Measurements from ENCODE around the gene SELENOF. TPM values are rescaled to one million over a fixed set of nuclear protein-coding genes. Genes with fewer than 3 reads are reported as not detected.

Gene SELENOF
- total and polyA plus RNA-seq, 2 of the 4 experiments (the other 2 are of a cell fraction), result 60.0 to 153 TPM

DNA sequence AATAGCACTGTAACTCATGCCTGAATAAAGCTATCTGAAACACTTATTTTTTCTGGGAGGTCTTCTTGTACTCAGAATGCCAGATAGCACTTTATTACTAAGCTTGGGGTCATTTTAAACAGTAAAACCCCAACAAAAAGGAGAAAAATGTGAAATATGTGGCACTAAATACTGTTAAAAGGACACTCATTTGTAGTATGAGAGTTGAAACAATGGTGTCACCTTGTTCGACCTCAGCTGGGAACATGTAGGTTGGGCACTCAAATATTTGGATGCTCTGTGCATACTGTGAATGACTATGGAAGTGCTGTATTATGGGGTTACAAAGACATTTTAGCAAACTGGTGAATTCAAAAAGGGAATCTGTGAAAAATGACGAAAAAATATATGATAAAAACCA lies 53.9 kb downstream of the SELENOF start:
- no TSS peak for BruUV-seq (replicated peaks)
- no peak overlapping the region for H2AK9ac ChIP-seq (replicated peaks; ENCODE audit: low read depth, low read length, poor library complexity)
- no peak overlapping the region for H3K14ac ChIP-seq (replicated peaks; ENCODE audit: low read depth, low read length)
- H3K56ac ChIP-seq (ENCODE audit: extremely low read depth, insufficient read depth, low read length), result no peak overlapping the region
- H3K9me3 ChIP-seq (ENCODE audit: control insufficient read depth, insufficient read depth, low read length), result no peaks in the 10 kb centered on the region
- H2BK15ac ChIP-seq (ENCODE audit: low read depth, low read length), result no peak overlapping the region
- H3K27ac ChIP-seq (ENCODE audit: insufficient read depth, low read length), result no peak overlapping the region
- no peak overlapping the region for H3K4me2 ChIP-seq (ENCODE audit: low read depth, low read length)
- CTCF ChIA-PET, result no interaction called here
- H2AFZ ChIP-seq (replicated peaks; ENCODE audit: low read length, poor library complexity), result no peak overlapping the region
- H3K18ac ChIP-seq (ENCODE audit: low read depth, low read length), result no peak overlapping the region
- peaks cover 0 to 8% of the 10 kb centered on the region in 2 experiments; a peak in 2 of 4 replicates for H3K79me1 ChIP-seq (ENCODE audit: low read depth in 1 of 2, low read length in 2 of 2)
- no peak overlapping the region for H2AK5ac ChIP-seq (ENCODE audit: low read depth, low read length)
- H3K4me3 ChIP-seq (ENCODE audit: insufficient read depth, low read depth, low read length), result no peak overlapping the region
- no peak overlapping the region for H4K91ac ChIP-seq (ENCODE audit: insufficient read depth, low read depth, low read length)
- H2BK120ac ChIP-seq (ENCODE audit: low read depth, low read length), result no peak overlapping the region
- dilution Hi-C loops (cut with HindIII; ENCODE audit: low sequenced_read_pairs, unreplicated experiment) (no loop called here), intact Hi-C loops (cut with micrococcal nuclease) (no loop called here), in situ Hi-C loops (cut with MboI; ENCODE audit: low sequenced_read_pairs) (no loop called here)
- no peak for DNase-seq
- ATAC-seq (ENCODE audit: low read depth), result no peak
- H2BK20ac ChIP-seq (ENCODE audit: low read depth, low read length), result no peak overlapping the region
- TF ChIP-seq FOS (IDR thresholded peaks at IDR 0.05; ENCODE audit: low read depth, low read length) (no peak), NFE2L2 (IDR thresholded peaks at IDR 0.05; ENCODE audit: low read depth, low read length) (no peak), RAD21 (IDR thresholded peaks at IDR 0.05; ENCODE audit: low read length) (no peak), POLR2A (IDR thresholded peaks at IDR 0.05; ENCODE audit: low read depth, low read length) (no peak), RFX5 (IDR thresholded peaks at IDR 0.05; ENCODE audit: low read depth, low read length) (no peak), BHLHE40 (IDR thresholded peaks at IDR 0.05; ENCODE audit: low read depth, low read length) (no peak), CHD1 (IDR thresholded peaks at IDR 0.05; ENCODE audit: low read depth, low read length) (no peak), RCOR1 (IDR thresholded peaks at IDR 0.05; ENCODE audit: insufficient replicate concordance, low read length) (no peak), MAFK (IDR thresholded peaks at IDR 0.05; ENCODE audit: low read depth, low read length) (no peak), SMC3 (IDR thresholded peaks at IDR 0.05; ENCODE audit: low read depth, low read length) (no peak), MAZ (IDR thresholded peaks at IDR 0.05; ENCODE audit: borderline replicate concordance, low read depth, low read length) (no peak), MXI1 (IDR thresholded peaks at IDR 0.05; ENCODE audit: borderline replicate concordance, low read depth, low read length) (no peak), CEBPB (IDR thresholded peaks at IDR 0.05; ENCODE audit: low read depth, low read length) (no peak)
- TF ChIP-seq, protein P1, sequence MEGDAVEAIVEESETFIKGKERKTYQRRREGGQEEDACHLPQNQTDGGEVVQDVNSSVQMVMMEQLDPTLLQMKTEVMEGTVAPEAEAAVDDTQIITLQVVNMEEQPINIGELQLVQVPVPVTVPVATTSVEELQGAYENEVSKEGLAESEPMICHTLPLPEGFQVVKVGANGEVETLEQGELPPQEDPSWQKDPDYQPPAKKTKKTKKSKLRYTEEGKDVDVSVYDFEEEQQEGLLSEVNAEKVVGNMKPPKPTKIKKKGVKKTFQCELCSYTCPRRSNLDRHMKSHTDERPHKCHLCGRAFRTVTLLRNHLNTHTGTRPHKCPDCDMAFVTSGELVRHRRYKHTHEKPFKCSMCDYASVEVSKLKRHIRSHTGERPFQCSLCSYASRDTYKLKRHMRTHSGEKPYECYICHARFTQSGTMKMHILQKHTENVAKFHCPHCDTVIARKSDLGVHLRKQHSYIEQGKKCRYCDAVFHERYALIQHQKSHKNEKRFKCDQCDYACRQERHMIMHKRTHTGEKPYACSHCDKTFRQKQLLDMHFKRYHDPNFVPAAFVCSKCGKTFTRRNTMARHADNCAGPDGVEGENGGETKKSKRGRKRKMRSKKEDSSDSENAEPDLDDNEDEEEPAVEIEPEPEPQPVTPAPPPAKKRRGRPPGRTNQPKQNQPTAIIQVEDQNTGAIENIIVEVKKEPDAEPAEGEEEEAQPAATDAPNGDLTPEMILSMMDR (conservative IDR thresholded peaks at IDR 0.05; ENCODE audit: low read depth, low read length), result no peak
- TF ChIP-seq, protein P2, sequence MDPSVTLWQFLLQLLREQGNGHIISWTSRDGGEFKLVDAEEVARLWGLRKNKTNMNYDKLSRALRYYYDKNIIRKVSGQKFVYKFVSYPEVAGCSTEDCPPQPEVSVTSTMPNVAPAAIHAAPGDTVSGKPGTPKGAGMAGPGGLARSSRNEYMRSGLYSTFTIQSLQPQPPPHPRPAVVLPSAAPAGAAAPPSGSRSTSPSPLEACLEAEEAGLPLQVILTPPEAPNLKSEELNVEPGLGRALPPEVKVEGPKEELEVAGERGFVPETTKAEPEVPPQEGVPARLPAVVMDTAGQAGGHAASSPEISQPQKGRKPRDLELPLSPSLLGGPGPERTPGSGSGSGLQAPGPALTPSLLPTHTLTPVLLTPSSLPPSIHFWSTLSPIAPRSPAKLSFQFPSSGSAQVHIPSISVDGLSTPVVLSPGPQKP (IDR thresholded peaks at IDR 0.05; ENCODE audit: borderline replicate concordance, low read depth, low read length), result no peak
- TF ChIP-seq, protein P3, sequence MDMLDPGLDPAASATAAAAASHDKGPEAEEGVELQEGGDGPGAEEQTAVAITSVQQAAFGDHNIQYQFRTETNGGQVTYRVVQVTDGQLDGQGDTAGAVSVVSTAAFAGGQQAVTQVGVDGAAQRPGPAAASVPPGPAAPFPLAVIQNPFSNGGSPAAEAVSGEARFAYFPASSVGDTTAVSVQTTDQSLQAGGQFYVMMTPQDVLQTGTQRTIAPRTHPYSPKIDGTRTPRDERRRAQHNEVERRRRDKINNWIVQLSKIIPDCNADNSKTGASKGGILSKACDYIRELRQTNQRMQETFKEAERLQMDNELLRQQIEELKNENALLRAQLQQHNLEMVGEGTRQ (IDR thresholded peaks at IDR 0.05; ENCODE audit: low read depth, low read length), result no peak
- H3K23ac ChIP-seq (ENCODE audit: low read depth, low read length), result no peak overlapping the region
- H3K4me1 ChIP-seq (ENCODE audit: control insufficient read depth, insufficient read depth, low read length), result no peaks in the 10 kb centered on the region
- no peak overlapping the region for H3K9ac ChIP-seq (ENCODE audit: low read depth, low read length)
- H3K9me1 ChIP-seq (ENCODE audit: insufficient read depth, low read length), result no peaks in the 10 kb centered on the region
- WGBS, 2 experiments (ENCODE audit: extremely low coverage in 2 of 2, insufficient read length in 1 of 2), result no CpG with 5 or more reads among the region's 2 CpGs
- H3K36me3 ChIP-seq (ENCODE audit: control insufficient read depth, insufficient read depth, low read length), result no peaks in the 10 kb centered on the region
- POLR2A ChIA-PET (ENCODE audit: unreplicated experiment), result no interaction called here
- no peaks in the 10 kb centered on the region for H3K27me3 ChIP-seq (ENCODE audit: control insufficient read depth, insufficient read depth, low read length)
- no peak overlapping the region for H4K5ac ChIP-seq (ENCODE audit: low read depth, low read length)
- H4K20me1 ChIP-seq (ENCODE audit: insufficient read depth, low read length), result no peaks in the 10 kb centered on the region
- no peak overlapping the region for H3K4ac ChIP-seq (ENCODE audit: low read depth, low read length)
- H2BK5ac ChIP-seq (ENCODE audit: low read depth, low read length, poor library complexity, severe bottlenecking), result no peak overlapping the region
- no peak overlapping the region for H4K8ac ChIP-seq (ENCODE audit: low read depth in 2 of 2, low read length in 2 of 2)

Measured in IMR-90 (cell line).